OCI-LY3 (cell line): Measurements from ENCODE around the gene SP140.

ENCODE experiments used
- H2AFZ ChIP-seq: fragments of 200-600, 300-600 bp; shearing (Covaris generic); 2 replicates; pipeline ENCODE4 v1.6.0; 2014; ENCODE audit warnings: antibody characterized with exemption, low read depth, low read length
- H3K27ac ChIP-seq: fragments of 200-600, 300-600 bp; sonication (generic); 2 replicates; pipeline ENCODE4 v1.5.1; 2014; ENCODE audit warnings: mild to moderate bottlenecking, low read length, moderate library complexity, mixed read lengths
- H3K27me3 ChIP-seq: fragments of 200-600, 300-600 bp; sonication (generic); 2 replicates; pipeline ENCODE4 v1.6.1; 2014; ENCODE audit warnings: low read depth, low read length, mixed read lengths
- H3K36me3 ChIP-seq: fragments of 200-600, 300-600 bp; sonication (generic); replicated peaks from 2 replicates; pipeline ENCODE3; 2014; ENCODE audit warnings: low read depth, low read length, mixed read lengths
- H3K4me1 ChIP-seq: fragments of 300-600, 200-600 bp; sonication (generic); 2 replicates; pipeline ENCODE4 v1.6.1; 2014; ENCODE audit warnings: low read length, mixed read lengths
- H3K4me2 ChIP-seq: fragments of 200-600, 300-600 bp; sonication (generic); 2 replicates; pipeline ENCODE4 v1.6.1; 2014; ENCODE audit warnings: low read length, mixed read lengths
- H3K4me3 ChIP-seq: fragments of 300-600, 200-600 bp; sonication (generic); 2 replicates; pipeline ENCODE4 v1.5.1; 2014; ENCODE audit warnings: antibody characterized with exemption, mild to moderate bottlenecking, low read length, moderate library complexity
- H3K79me2 ChIP-seq: fragments of 300-600, 200-600 bp; shearing (Covaris generic); 2 replicates; pipeline ENCODE4 v1.6.1; 2014; ENCODE audit warnings: mild to moderate bottlenecking, low read length, mixed read lengths
- H3K9ac ChIP-seq: fragments of 300-600, 200-600 bp; shearing (Covaris generic); 2 replicates; pipeline ENCODE4 v1.6.0; 2014; ENCODE audit warnings: mild to moderate bottlenecking, low read length, moderate library complexity
- H3K9me3 ChIP-seq: fragments of 200-600, 300-600 bp; shearing (Covaris generic); 2 replicates; pipeline ENCODE4 v1.6.1; 2014; ENCODE audit warnings: low read length, mixed read lengths; ENCODE audit not compliant: insufficient read depth
- H4K20me1 ChIP-seq: fragments of 200-600, 300-600 bp; sonication (generic); 2 replicates; pipeline ENCODE4 v1.6.1; 2016; ENCODE audit warnings: low read length, mixed read lengths; ENCODE audit not compliant: insufficient read depth
- CTCF ChIP-seq: fragments of 200-600, 300-600 bp; sonication (generic); IDR thresholded peaks from 2 replicates; pipeline ENCODE4 v1.5.1; 2014; ENCODE audit warnings: antibody characterized with exemption, low read length, low read depth
- EZH2phosphoT487 ChIP-seq: fragments of 200-600 bp; shearing (Covaris generic); IDR thresholded peaks from 2 replicates; pipeline ENCODE4 v1.6.1; 2018; ENCODE audit warnings: antibody characterized with exemption, mixed run types, low read depth

SP140 gene

GRCh38 chr2:230346921-230347533 lies 121.5 kb downstream of the SP140 start:
- Histone ChIP-seq H3K36me3 (peaks cover 28% of the 10 kb centered on the region), H3K27ac (no peak overlapping the region), H3K9me3 (peaks cover 12% of the 10 kb centered on the region; the same call in 1 of the 2 replicates), H3K4me1 (peaks cover 9% of the 10 kb centered on the region), H3K27me3 (no peaks in the 10 kb centered on the region), H3K79me2 (no peaks in the 10 kb centered on the region), H3K4me3 (no peak overlapping the region), H3K9ac (no peak overlapping the region), H3K4me2 (no peak overlapping the region), H2AFZ (no peak overlapping the region), H4K20me1 (no peaks in the 10 kb centered on the region)
- TF ChIP-seq EZH2phosphoT487 (no peak), CTCF (no peak)

GRCh38 chr2:230347659-230348305 lies 122.2 kb downstream of the SP140 start:
- H3K4me3 ChIP-seq, result no peak overlapping the region
- H3K79me2 ChIP-seq, result no peaks in the 10 kb centered on the region
- no peaks in the 10 kb centered on the region for H3K27me3 ChIP-seq
- H4K20me1 ChIP-seq, result no peaks in the 10 kb centered on the region
- no peak overlapping the region for H3K27ac ChIP-seq
- H3K36me3 ChIP-seq, result peaks cover 28% of the 10 kb centered on the region
- H2AFZ ChIP-seq, result no peak overlapping the region
- peaks cover 12% of the 10 kb centered on the region; the same call in 1 of the 2 replicates for H3K9me3 ChIP-seq
- H3K9ac ChIP-seq, result no peak overlapping the region
- no peak for TF ChIP-seq EZH2phosphoT487
- peaks cover 9% of the 10 kb centered on the region for H3K4me1 ChIP-seq
- H3K4me2 ChIP-seq, result peak overlapping the region; percentile 21; the same call in 1 of the 2 replicates

- no peak overlapping the region for H3K4me2 ChIP-seq
These were observed 123.3 kb downstream of the SP140 start for GRCh38 chr2:230348787-230349186.

GRCh38 chr2:230356084-230356483 lies 130.5 kb downstream of the SP140 start:
- TF ChIP-seq CTCF (no peak), EZH2phosphoT487 (no peak)
- Histone ChIP-seq H3K27ac (no peak overlapping the region), H3K79me2 (no peaks in the 10 kb centered on the region), H3K9me3 (no peaks in the 10 kb centered on the region), H3K4me2 (no peak overlapping the region), H3K4me3 (no peak overlapping the region), H3K9ac (no peak overlapping the region), H2AFZ (no peak overlapping the region), H3K4me1 (no peaks in the 10 kb centered on the region), H4K20me1 (no peaks in the 10 kb centered on the region), H3K27me3 (no peaks in the 10 kb centered on the region), H3K36me3 (peaks cover 9% of the 10 kb centered on the region)

More at GRCh38 chr2:230348787-230349186, 123.3 kb downstream of the SP140 start:
- Histone ChIP-seq H3K27ac (no peak overlapping the region), H2AFZ (no peak overlapping the region), H4K20me1 (no peaks in the 10 kb centered on the region), H3K27me3 (no peaks in the 10 kb centered on the region), H3K36me3 (peaks cover 28% of the 10 kb centered on the region), H3K4me3 (no peak overlapping the region), H3K79me2 (no peaks in the 10 kb centered on the region), H3K4me1 (peaks cover 9% of the 10 kb centered on the region), H3K9ac (no peak overlapping the region), H3K9me3 (peaks cover 12% of the 10 kb centered on the region; the same call in 1 of the 2 replicates)
- no peak for TF ChIP-seq CTCF
- no peak for TF ChIP-seq EZH2phosphoT487
